OCI-LY3 (cell line): ENCODE data around the gene AP5M1.
"Not testable (repeated sequence)": the region's sequence is repeated elsewhere in the genome, so short reads cannot be mapped to it uniquely, and the experiment has no call there.

Source experiments
- CTCF ChIP-seq: fragments of 200-600, 300-600 bp; sonication (generic); IDR thresholded peaks from 2 replicates; pipeline ENCODE4 v1.5.1; 2014; ENCODE audit warnings: antibody characterized with exemption, low read length, low read depth
- EZH2phosphoT487 ChIP-seq: fragments of 200-600 bp; shearing (Covaris generic); IDR thresholded peaks from 2 replicates; pipeline ENCODE4 v1.6.1; 2018; ENCODE audit warnings: antibody characterized with exemption, mixed run types, low read depth

- not testable (repeated sequence) for TF ChIP-seq CTCF, EZH2phosphoT487
Measured at GRCh38 chr14:57228320-57228719, 40.5 kb upstream of the AP5M1 start.
